GM12873 (cell line): Measurements from ENCODE around the gene ZNF639.

ENCODE experiments used
- CTCF ChIP-seq: IDR thresholded peaks from 2 replicates; pipeline ENCODE4 v1.5.1; 2012; ENCODE audit warnings: low read depth, mild to moderate bottlenecking, moderate library complexity, low read length, control low read depth; ENCODE audit not compliant: insufficient read depth; ENCODE audit errors: missing control alignments

Gene ZNF639

GRCh38 chr3:179375091-179375999, 52.5 kb downstream of the ZNF639 start:
- no peak for TF ChIP-seq CTCF

GRCh38 chr3:179376474-179376873, 53.6 kb downstream of the ZNF639 start:
- no peak for TF ChIP-seq CTCF
